Aorta (tissue), 5 donors: ENCODE measurements around the gene PHACTR3. TPM values are rescaled to one million over a fixed set of nuclear protein-coding genes. Genes with fewer than 3 reads are reported as not detected.

Experiments
- ATAC-seq: fragments of 200-7000 bp; cut with Tn5 transposase; one replicate; pipeline ENCODE4 v1.9.1; 2022; ENCODE audit warnings: moderate library complexity; ENCODE audit not compliant: low FRiP score
- DNase-seq, 2 donors: peaks; one replicate each; pipeline ENCODE4 v3.0.0-alpha.2; 2020
- H3K27ac ChIP-seq, 2 donors: one replicate each; pipeline ENCODE4 v1.5.1; 2013; ENCODE audit warnings: low read length in 2 of 2, mild to moderate bottlenecking in 2 of 2, moderate library complexity in 2 of 2, control low read depth in 1 of 2, inconsistent platforms in 1 of 2, low read depth in 1 of 2
- H3K27me3 ChIP-seq, 2 donors: one replicate each; pipeline ENCODE4 v1.6.1; 2013; ENCODE audit warnings: control low read depth in 1 of 2, low read length in 1 of 2, mild to moderate bottlenecking in 1 of 2, moderate library complexity in 1 of 2; ENCODE audit not compliant: insufficient read depth in 2 of 2, control insufficient read depth in 1 of 2
- H3K36me3 ChIP-seq, 2 donors: one replicate each; pipeline ENCODE4 v1.6.1; 2013; ENCODE audit warnings: control low read depth in 1 of 2, low read length in 1 of 2, mild to moderate bottlenecking in 1 of 2; ENCODE audit not compliant: insufficient read depth in 2 of 2, control insufficient read depth in 1 of 2
- H3K4me1 ChIP-seq, 2 donors: one replicate each; pipeline ENCODE4 v1.6.1; 2013; ENCODE audit warnings: low read length in 2 of 2, control low read depth in 1 of 2, mild to moderate bottlenecking in 1 of 2, moderate library complexity in 1 of 2; ENCODE audit not compliant: insufficient read depth in 2 of 2, control insufficient read depth in 1 of 2
- H3K4me3 ChIP-seq, 2 donors: one replicate each; pipeline ENCODE4 v1.5.1; 2013; ENCODE audit warnings: low read length in 2 of 2, control low read depth in 1 of 2, mild to moderate bottlenecking in 1 of 2
- H3K9me3 ChIP-seq: one replicate; pipeline ENCODE4 v1.6.1; 2013; ENCODE audit warnings: mild to moderate bottlenecking, low read length; ENCODE audit not compliant: control insufficient read depth
- WGBS, 2 donors: extraction: QIAGEN DNeasy Blood & Tissue Kit; methylation state at CpG; one replicate each; pipeline ENCODE4 v1.1.7; 2013; 5-methylcytosine and 5-hydroxymethylcytosine counted together
- intact Hi-C, 2 donors: fragments of 100-400 bp; cut with DNase I; formaldehyde crosslinking; loops; one replicate each; pipeline versions ENCODE4 v1.14.2 to v1.15.0; 2022
- polyA plus RNA-seq, 2 donors: library from polyadenylated mRNA; stranded (reverse); fragments of 200-250 nt; gene quantifications; one replicate each; pipeline ENCODE4 v1.2.3, GENCODE V29; 2013
- total RNA-seq, 2 donors: library from RNA; stranded (reverse); fragmentation: NEBNext Ultra II Directional; extraction: Animal tissue kit (Norgen Biotek cat#: 25700); gene quantifications; one replicate each; pipeline ENCODE4 v1.2.1, GENCODE V29; 2021
- donor health status: healthy with polysubstance abuse.
- donor health status: Bipolar disorder and iron deficiency.
- donor health status: DM: no; HTN: no; CAD: no.
- donor health status: DM: no; HTN: no; CAD: no.
- donor health status: DM: yes; HTN: yes; CAD: no.

The PHACTR3 gene
- total and polyA plus RNA-seq, 4 donors: 0.16 to 0.27 TPM; not detected in 2

DNA sequence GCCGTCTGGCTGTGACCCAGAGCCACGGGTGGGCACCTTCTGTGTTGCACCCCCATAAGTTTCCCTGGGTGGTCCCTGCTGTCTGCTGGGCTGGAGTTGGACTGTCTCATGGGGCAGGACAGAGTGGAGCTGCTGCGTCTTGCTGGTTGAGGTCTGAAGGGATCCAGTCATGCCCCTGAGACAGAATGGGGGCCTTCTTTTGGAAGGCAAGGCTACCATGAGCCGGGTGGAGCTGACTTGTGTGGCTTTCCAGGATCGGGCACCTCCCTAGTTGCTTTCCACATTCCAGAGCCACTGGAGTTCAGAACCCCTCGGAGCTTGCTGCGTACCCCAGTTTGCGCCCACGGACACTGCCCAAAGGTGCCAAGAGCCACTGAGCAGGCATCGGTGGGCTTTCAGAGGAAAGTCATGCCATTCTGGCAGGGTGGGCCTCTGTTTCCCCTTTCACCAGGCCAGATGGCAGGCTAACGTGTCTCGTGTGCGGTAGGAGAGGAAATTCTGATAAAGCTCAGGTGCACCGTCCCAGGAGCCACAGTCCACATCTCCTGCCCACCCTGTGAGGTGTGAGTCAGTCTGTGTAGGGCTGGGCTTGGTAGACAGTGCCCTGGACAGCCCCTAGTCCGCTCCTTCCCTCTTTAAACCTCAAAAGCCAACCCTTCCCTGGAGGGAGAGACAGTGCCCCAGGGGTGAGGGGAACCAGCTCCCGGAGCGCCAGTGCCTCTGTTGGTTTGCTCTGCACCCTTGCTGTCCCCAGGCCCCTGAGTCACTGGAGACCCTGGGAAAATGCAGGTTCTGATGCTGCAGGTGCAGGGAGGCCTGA, 203.8 kb downstream of the PHACTR3 start:
- no peak for ATAC-seq

DNA sequence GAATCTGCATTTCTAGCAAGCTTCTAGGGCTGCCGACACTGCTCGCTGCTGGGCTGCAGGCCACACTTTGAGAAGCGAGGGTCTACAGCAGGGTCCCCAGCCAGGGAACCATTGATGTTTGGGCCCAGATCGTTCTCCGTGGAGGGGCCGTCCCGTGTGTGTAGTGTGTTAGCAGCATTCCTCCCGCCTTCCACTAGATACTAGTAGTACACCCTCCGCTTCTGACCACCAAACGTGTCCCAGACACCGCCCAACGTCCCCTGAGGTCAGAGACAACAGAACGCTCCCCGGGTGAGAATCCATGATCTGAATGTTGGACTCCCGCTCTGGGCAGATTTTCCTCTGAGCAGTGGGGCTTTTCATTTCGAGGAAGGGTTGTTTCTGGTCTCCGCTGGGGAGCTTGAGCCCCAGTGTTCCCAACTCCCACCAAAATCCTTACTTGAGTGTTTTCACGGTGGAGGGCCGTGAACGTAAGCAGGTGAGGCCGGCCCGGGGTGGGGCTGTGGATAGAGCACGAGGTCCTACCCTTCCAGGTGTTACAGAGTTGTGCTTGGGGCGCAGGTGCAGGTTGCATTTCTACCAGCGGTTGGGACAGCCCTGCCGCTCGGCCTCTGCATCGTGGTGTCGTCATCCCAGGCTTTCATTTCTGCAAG, 204.5 kb downstream of the PHACTR3 start:
- Histone ChIP-seq H3K27ac (no peak overlapping the region), H3K36me3 (no peaks in the 10 kb centered on the region), H3K4me3 (no peak overlapping the region), H3K4me1 (no peaks in the 10 kb centered on the region), H3K9me3 (no peaks in the 10 kb centered on the region), H3K27me3 (no peaks in the 10 kb centered on the region)
- DNase-seq (peak in 1 of 2 donors; percentile 74), ATAC-seq (no peak)
- WGBS, 2 donors: 82 to 87% methylated on average over 29 of the region's 29 CpGs
- intact Hi-C loops: no loop called here

More for the DNA sequence above, 203.8 kb downstream of the PHACTR3 start:
- Histone ChIP-seq H3K27me3 (no peaks in the 10 kb centered on the region), H3K27ac (no peak overlapping the region), H3K36me3 (no peaks in the 10 kb centered on the region), H3K4me1 (no peaks in the 10 kb centered on the region), H3K9me3 (no peaks in the 10 kb centered on the region), H3K4me3 (no peak overlapping the region)
- 90 to 91% methylated on average over 17 of the region's 17 CpGs for WGBS, 2 donors
- DNase-seq: peak in 1 of 2 donors; percentile 44
- intact Hi-C loops: no loop called here

DNA sequence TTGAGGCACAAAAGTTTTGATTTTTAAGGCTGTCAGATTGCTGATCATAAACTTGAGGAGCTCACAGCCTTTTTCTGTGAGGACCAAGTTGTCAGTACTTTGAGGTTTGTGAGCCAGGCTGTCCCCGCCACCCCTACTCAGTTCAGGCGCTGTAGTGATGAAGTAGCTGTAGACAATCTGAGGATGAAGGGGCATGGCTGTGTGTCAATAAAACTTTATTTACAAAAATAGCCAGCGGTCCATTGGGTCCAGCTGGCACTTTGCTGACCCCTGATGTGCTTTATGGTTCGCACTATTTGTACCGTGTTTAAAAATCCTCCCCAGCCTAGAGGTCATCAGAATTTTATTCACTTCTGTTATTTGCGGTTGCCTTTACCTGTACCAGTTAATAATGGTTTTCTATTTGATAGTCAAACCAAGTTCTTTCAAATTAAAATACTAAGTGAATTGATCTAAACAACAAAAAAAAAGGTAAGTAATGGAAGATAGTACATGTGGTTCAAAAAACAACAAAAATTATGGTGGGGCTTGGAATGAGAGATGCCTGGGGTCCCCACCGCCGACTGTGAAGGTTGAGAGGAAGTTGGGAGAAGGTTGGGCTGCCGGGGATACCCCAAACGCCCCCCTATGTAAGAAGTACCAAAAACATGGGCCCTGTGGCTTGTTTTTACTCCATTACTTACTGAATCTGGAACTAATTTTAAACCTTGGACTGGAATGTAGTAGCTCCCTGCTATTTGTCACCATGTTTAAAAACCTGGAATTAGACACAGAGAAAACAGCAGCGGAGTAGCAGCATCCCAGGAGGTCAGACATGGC, 205.5 kb downstream of the PHACTR3 start:
- Histone ChIP-seq H3K27me3 (no peaks in the 10 kb centered on the region), H3K4me3 (no peak overlapping the region), H3K27ac (no peak overlapping the region), H3K4me1 (no peaks in the 10 kb centered on the region), H3K9me3 (no peaks in the 10 kb centered on the region), H3K36me3 (no peaks in the 10 kb centered on the region)
- intact Hi-C loops: no loop called here
- ATAC-seq (no peak), DNase-seq (no peak)
- WGBS, 2 donors: 59 to 67% methylated on average over 11 of the region's 11 CpGs

DNA sequence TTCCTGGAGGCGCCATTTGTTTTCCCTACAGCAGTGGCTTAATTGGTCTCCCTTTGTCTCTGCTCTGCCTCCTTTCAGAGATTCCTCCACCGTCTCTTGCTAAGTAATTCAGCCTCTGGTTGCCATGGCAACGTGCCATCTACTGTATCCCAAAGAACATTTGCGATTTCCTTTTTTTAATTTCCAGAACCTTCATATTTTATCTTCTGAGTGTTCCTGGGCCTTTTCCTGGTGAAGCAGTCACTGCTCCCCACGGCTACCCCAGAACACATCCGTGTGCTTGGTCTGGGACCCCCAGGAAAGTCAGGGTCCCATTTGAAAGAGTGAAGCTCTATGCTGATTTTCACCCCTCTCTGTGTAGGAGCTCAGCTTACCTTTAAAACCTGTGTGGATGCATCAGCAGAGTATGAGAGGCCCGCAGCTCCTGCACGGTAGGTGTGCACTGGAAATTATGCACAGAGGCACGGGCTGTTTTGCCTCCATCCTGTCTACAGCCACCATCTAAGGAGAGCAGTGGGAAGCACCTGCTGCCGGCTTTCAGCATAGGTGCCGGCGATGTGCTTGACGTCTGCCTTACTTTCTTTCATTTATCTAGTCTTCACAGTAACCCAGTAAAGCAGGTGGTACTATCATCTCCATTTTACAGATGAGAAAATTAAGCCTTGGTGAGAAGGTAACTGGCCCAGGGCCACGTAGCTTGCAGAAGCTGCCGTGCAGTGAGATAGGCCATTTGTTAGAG, 206.3 kb downstream of the PHACTR3 start:
- DNase-seq: no peak
- intact Hi-C loops: no loop called here
- Histone ChIP-seq H3K27me3 (no peaks in the 10 kb centered on the region), H3K36me3 (no peaks in the 10 kb centered on the region), H3K4me1 (no peaks in the 10 kb centered on the region), H3K9me3 (no peaks in the 10 kb centered on the region), H3K27ac (no peak overlapping the region), H3K4me3 (no peak overlapping the region)
- WGBS, 2 donors: 77 to 81% methylated on average over 15 of the region's 15 CpGs
- no peak for ATAC-seq

DNA sequence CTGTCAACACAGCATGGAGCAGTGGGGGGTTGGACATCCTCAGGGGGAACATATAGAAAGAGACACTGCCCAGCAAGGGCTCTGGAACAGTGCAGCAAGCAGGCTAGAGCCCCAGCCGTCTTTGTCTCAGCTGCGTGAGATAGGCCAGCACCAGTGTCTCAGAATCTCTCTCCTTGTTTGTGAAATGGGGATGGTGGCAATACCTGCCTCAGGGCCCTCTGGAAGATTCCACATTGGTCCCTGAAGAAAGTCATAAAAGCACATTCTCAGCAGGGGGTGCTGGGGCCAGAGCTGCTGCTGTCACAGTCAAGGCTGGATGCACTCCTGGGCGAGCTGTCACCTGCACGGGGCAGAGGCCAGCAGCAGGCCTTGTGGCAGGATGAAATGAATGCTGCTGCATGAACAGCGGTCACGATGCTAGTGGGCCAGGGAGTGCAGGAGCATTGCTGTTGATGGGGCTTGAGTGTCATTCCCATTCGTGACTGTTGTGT, 207.4 kb downstream of the PHACTR3 start:
- WGBS, 2 donors: 91 to 95% methylated on average over 7 of the region's 7 CpGs
- H3K36me3 ChIP-seq: no peaks in the 10 kb centered on the region

DNA sequence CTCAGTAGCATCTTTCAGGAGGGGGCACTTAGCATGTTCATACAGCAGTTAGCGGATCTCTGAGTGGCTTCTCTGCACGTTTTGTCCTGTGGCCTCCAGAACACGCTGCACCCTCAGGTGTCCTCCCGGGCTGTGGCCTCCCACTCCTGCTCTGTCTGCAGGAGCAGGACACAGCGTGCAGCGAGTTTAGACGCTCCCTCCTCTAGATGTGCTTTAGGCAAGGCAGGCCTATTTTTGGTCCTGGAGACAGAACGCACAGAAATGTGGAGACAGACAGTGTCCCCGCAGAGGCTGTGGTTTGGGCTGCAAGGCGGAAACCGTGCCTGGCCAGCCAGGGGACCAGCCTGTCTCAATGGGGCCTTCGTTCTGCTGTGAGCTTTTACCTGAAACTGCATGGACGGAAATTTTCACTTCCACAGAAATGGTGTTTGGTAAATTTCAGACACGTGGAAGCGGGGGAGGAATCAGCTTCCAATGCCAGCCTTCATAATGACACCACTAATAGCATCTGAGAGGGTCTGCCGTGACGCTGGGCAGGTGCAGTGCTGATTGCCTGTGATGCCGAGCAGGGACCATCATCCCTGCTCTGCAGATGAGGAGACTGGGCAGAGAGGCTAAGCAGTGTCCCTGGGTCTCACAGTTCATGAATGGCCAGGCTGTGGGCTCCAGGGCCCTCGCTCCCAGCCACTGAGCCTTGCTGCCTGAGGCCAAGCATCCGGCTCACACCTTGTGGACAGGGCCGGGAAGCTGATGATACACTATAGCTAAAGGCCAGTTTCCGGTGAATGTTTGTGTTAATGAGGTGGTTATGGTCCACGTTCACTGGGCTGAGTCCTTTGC, 208.2 kb downstream of the PHACTR3 start:
- Histone ChIP-seq H3K4me1 (no peaks in the 10 kb centered on the region), H3K4me3 (no peak overlapping the region), H3K27me3 (no peaks in the 10 kb centered on the region), H3K27ac (no peak overlapping the region), H3K9me3 (no peaks in the 10 kb centered on the region), H3K36me3 (no peaks in the 10 kb centered on the region)
- WGBS, 2 donors: 85 to 87% methylated on average over 23 of the region's 23 CpGs
- ATAC-seq (no peak), DNase-seq (peak in 1 of 2 donors; percentile 21)
- intact Hi-C loops: no loop called here

More for the DNA sequence above, 207.4 kb downstream of the PHACTR3 start:
- H3K4me3 ChIP-seq: no peak overlapping the region
- H3K27ac ChIP-seq: no peak overlapping the region
- ATAC-seq (no peak), DNase-seq (peak in 1 of 2 donors; percentile 27)
- H3K27me3 ChIP-seq: no peaks in the 10 kb centered on the region
- no peaks in the 10 kb centered on the region for H3K9me3 ChIP-seq
- H3K4me1 ChIP-seq: no peaks in the 10 kb centered on the region
- intact Hi-C loops: no loop called here

DNA sequence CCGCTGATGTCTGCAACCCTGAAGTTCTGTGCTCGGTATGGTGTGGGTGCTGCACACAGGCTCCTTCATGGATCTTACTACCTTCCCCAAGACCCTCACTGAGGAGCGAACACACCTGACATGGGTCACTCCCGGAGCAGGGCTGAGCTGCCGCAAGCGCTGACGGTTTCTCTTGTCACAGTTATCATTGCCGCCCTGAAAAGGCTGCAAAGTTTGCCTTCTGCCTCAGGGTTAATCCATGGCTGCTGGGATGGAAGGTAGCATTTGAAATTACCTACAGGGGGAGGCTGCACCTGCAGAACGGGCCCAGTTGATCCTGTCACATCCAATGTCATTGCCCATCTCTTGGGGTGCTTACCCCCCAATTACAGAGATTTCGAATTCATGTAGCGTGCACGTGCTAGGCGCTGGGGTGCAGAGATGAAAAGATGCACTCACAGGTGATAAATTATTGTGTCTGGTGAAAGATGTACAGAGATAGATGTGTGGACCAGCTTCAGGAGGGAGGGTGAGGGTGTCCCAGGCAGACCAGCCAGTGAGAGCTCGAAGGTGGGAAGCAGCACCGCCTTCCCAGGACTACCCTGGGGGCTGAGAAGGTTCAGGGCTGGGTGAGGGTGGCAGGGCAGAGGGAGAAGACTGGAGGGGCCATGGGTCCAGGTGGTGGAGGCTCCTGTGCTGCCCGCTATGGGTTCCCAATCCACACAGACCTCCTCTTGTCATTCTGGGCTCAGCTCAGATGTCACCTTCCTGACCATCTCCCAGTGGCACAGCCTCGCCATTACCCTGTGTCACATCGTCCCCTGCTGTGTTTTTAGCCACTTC, 209.0 kb downstream of the PHACTR3 start:
- 88 to 89% methylated on average over 18 of the region's 18 CpGs for WGBS, 2 donors
- no peaks in the 10 kb centered on the region for H3K36me3 ChIP-seq
- H3K4me3 ChIP-seq: no peak overlapping the region
- DNase-seq (no peak), ATAC-seq (no peak)
- no peak overlapping the region for H3K27ac ChIP-seq
- H3K27me3 ChIP-seq: no peaks in the 10 kb centered on the region
- H3K4me1 ChIP-seq: no peaks in the 10 kb centered on the region
- no peaks in the 10 kb centered on the region for H3K9me3 ChIP-seq
- intact Hi-C loops: no loop called here
